CD4-positive, alpha-beta memory T cell (primary cell): Measurements from ENCODE around the gene ARID1B. TPM values are rescaled to one million over a fixed set of nuclear protein-coding genes. Genes with fewer than 3 reads are reported as not detected.

Experiments
- CTCF ChIA-PET: fragments of 350-600 bp; sonication (Branson Sonifier 250); formaldehyde crosslinking; loops from one replicate; lab custom pipeline; 2021; ENCODE audit warnings: inconsistent platforms; ENCODE audit not compliant: partially characterized antibody; lab: Charles Lee
- POLR2A ChIA-PET: fragments of 350-600 bp; sonication (Branson Sonifier 250); formaldehyde crosslinking; loops from one replicate; lab custom pipeline; 2021; ENCODE audit not compliant: partially characterized antibody; lab: Charles Lee
- DNase-seq, 5 donors: peaks; one replicate each; pipeline versions ENCODE4 v3.0.0 to v3.0.0-alpha.2; 2020 to 2022; ENCODE audit warnings: mixed read lengths in 1 of 5
- H3K27ac ChIP-seq: one replicate; pipeline ENCODE4 v1.7.0; 2013; ENCODE audit warnings: low read depth, low read length
- H3K27me3 ChIP-seq: 2 replicates; pipeline ENCODE4 v1.7.0; 2013; ENCODE audit warnings: mild to moderate bottlenecking, low read length, moderate library complexity; ENCODE audit not compliant: insufficient read depth
- H3K36me3 ChIP-seq: 2 replicates; pipeline ENCODE4 v1.7.0; 2013; ENCODE audit warnings: mild to moderate bottlenecking, low read length, moderate library complexity; ENCODE audit not compliant: insufficient read depth
- H3K4me1 ChIP-seq: 2 replicates; pipeline ENCODE4 v1.7.0; 2013; ENCODE audit warnings: mild to moderate bottlenecking, low read length, moderate library complexity; ENCODE audit not compliant: insufficient read depth
- H3K4me3 ChIP-seq, 2 donors: one replicate each; pipeline ENCODE4 v1.7.0; 2013; ENCODE audit warnings: low read length in 2 of 2, mild to moderate bottlenecking in 1 of 2
- H3K9me3 ChIP-seq, 2 donors: one replicate each; pipeline ENCODE4 v1.7.0; 2013; ENCODE audit warnings: low read length in 2 of 2, control low read depth in 1 of 2; ENCODE audit not compliant: control insufficient read depth in 1 of 2
- H3K27ac Mint-ChIP-seq, 7 donors: one replicate each; pipeline ENCODE4 v1.8.0; 2020 to 2021; ENCODE audit warnings: mixed read lengths in 7 of 7, mild to moderate bottlenecking in 6 of 7, inconsistent platforms in 3 of 7, moderate library complexity in 3 of 7
- H3K27me3 Mint-ChIP-seq, 2 donors: one replicate each; pipeline ENCODE4 v1.8.0; 2020 to 2021; ENCODE audit warnings: mixed read lengths in 2 of 2
- H3K36me3 Mint-ChIP-seq, 2 donors: one replicate each; pipeline ENCODE4 v1.8.0; 2020 to 2021; ENCODE audit warnings: mixed read lengths in 2 of 2, inconsistent platforms in 1 of 2, mild to moderate bottlenecking in 1 of 2
- H3K4me1 Mint-ChIP-seq, 4 donors: one replicate each; pipeline ENCODE4 v1.8.0; 2020 to 2021; ENCODE audit warnings: mixed read lengths in 4 of 4, mild to moderate bottlenecking in 1 of 4
- H3K4me3 Mint-ChIP-seq, 8 donors: one replicate each; pipeline ENCODE4 v1.8.0; 2020 to 2021; ENCODE audit warnings: mixed read lengths in 8 of 8, mild to moderate bottlenecking in 7 of 8, moderate library complexity in 6 of 8, inconsistent platforms in 3 of 8
- H3K9me3 Mint-ChIP-seq, 8 donors: one replicate each; pipeline ENCODE4 v1.8.0; 2020 to 2021; ENCODE audit warnings: mixed read lengths in 8 of 8, mild to moderate bottlenecking in 5 of 8, inconsistent platforms in 3 of 8, moderate library complexity in 1 of 8
- intact Hi-C: fragments of 100-400 bp; cut with micrococcal nuclease; formaldehyde crosslinking; loops from one replicate; pipeline ENCODE4 v1.15.1; 2023
- polyA plus RNA-seq, 2 donors: library from polyadenylated mRNA; unstranded; fragments of 300-500 nt; fragmentation: Illumina TruSeq; gene quantifications; one replicate each; pipeline ENCODE4 v1.2.3, GENCODE V29; 2021
- total RNA-seq, 2 experiments: library from RNA; stranded (reverse); gene quantifications; one replicate each; pipeline ENCODE4 v1.2.3, GENCODE V29; 2021

ARID1B gene
- total and polyA plus RNA-seq, 4 experiments from 2014 or later = 5.4 to 131 (median 72.4) TPM

DNA sequence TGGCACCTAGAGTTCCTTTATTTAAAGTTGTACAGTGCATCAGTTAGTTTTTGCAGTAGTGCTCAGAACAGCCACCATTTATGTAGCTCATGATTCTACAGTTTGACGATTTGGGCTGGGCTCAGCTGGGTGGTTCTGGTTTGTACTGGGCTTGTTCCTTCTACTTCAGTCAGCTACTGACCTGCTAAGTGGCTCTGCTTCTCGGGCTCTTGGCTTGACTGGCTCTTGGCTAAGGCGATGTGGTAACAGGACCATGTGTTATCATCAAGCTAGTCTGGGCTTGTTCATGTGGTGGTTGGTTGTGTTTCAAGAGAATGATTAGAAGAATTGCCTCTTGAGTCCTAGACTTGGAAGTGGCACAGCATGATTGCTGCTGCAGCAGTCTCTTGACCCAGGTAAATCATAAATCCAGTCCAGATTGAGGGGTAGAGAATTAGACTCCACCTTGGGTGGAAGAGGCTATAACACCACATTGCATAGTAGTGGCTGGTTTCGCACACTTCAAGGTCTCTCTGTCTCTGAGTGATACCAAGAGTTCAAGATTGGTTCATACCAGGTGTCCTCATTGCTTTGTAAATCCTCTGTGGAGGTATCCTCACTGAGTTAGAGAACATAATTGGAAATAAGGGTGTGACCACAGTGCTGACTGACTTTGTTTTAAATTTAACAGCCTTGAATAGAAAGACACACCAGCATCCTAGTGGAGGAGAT lies 253.0 kb downstream of the ARID1B start:
- no peak overlapping the region for H3K4me3 Mint-ChIP-seq
- DNase-seq = no peak
- Histone ChIP-seq H3K27me3 (no peaks in the 10 kb centered on the region), H3K4me1 (peaks cover 26% of the 10 kb centered on the region), H3K9me3 (no peaks in the 10 kb centered on the region), H3K4me3 (no peak overlapping the region), H3K36me3 (no peaks in the 10 kb centered on the region), H3K27ac (no peak overlapping the region)
- CTCF ChIA-PET = interaction anchor here (0.9 kb wide), 1 partner anchor 10 kb away, joined by 3 read pairs; no protein-coding TSS in a partner anchor
- peaks cover 0 to 4% of the 10 kb centered on the region in 2 donors for H3K36me3 Mint-ChIP-seq
- intact Hi-C loops = loop anchor here (5.0 kb wide), 1 partner anchor 1703 kb away; no protein-coding TSS in a partner anchor
- POLR2A ChIA-PET = interaction anchor here (1.4 to 1.7 kb wide), 2 partner anchors 9 to 25 kb away, joined by 3 to 5 read pairs; no protein-coding TSS in a partner anchor
- H3K4me1 Mint-ChIP-seq = peaks cover 19 to 46% (median 38%) of the 10 kb centered on the region in 4 donors
- no peaks in the 10 kb centered on the region for H3K9me3 Mint-ChIP-seq
- peak overlapping the region in 2 of 7 donors; percentile 14 to 19 for H3K27ac Mint-ChIP-seq
- H3K27me3 Mint-ChIP-seq = no peaks in the 10 kb centered on the region

DNA sequence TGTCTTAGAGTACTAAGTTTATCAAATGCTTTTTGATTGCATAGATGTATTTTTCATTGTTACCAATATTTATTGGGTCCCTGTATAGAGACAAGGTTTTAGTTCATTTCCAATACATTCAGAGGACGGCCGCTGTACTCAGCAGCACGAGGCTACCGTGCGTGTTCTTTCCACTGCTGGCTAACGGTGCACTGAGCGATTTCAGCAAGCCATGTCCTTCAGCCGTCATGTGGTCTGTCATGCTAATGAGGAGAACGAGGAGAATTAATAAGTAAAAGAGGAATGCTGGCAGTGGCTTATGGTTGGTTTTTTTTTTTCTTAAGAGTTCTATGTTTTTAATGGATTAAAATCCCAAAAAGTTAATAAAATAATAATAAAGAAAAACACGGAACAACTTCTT lies 253.6 kb downstream of the ARID1B start:
- POLR2A ChIA-PET = interaction anchor here (1.6 kb wide), 1 partner anchor 9 kb away, joined by 6 read pairs; no protein-coding TSS in a partner anchor
- H3K36me3 ChIP-seq = no peaks in the 10 kb centered on the region
- H3K4me3 ChIP-seq = no peak overlapping the region
- no peak for DNase-seq
- Mint-ChIP-seq H3K9me3 (no peaks in the 10 kb centered on the region), H3K4me1 (peaks cover 19 to 41% (median 33%) of the 10 kb centered on the region in 4 donors), H3K4me3 (peak overlapping the region in 1 of 8 donors; percentile 52), H3K27me3 (no peaks in the 10 kb centered on the region), H3K27ac (peak overlapping the region in 1 of 7 donors; percentile 70), H3K36me3 (peaks cover 0 to 4% of the 10 kb centered on the region in 2 donors)
- no peaks in the 10 kb centered on the region for H3K27me3 ChIP-seq
- no peaks in the 10 kb centered on the region for H3K9me3 ChIP-seq
- H3K27ac ChIP-seq = no peak overlapping the region
- CTCF ChIA-PET = interaction anchor here (1.5 kb wide), 1 partner anchor 15 kb away, joined by 5 read pairs; no protein-coding TSS in a partner anchor
- peaks cover 26% of the 10 kb centered on the region for H3K4me1 ChIP-seq
- intact Hi-C loops = loop anchor here (5.0 kb wide), 1 partner anchor 1703 kb away; no protein-coding TSS in a partner anchor

DNA sequence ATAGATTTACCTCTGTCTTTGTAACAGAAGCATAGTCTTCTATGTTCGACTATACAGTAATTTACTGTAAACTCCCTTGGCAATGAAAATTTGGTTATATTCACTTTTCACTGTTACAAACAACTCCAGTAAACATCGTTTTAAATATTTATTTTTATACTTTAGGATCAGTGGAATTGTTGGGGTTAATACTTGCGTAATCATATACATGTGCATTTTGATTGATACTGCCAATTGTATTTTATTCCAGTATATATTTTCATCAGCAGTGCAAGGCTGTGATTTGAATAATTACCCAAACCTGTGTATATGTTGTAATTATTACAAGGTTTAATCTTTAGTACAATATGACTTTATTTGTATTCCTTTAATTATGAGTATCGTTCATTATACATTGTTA lies 255.7 kb downstream of the ARID1B start:
- H3K27me3 Mint-ChIP-seq = no peaks in the 10 kb centered on the region
- CTCF ChIA-PET = interaction anchor here (1.9 kb wide), 1 partner anchor 11 kb away, joined by 4 read pairs; no protein-coding TSS in a partner anchor
- peak overlapping the region in 2 of 7 donors; percentile 77 to 98 for H3K27ac Mint-ChIP-seq
- Histone ChIP-seq H3K27me3 (no peaks in the 10 kb centered on the region), H3K4me1 (peaks cover 26% of the 10 kb centered on the region), H3K27ac (peak overlapping the region; percentile 70), H3K36me3 (no peaks in the 10 kb centered on the region), H3K4me3 (peak overlapping the region; percentile 37 to 58), H3K9me3 (no peaks in the 10 kb centered on the region)
- POLR2A ChIA-PET = interaction anchor here (1.6 to 2.8 kb wide), 3 partner anchors 11 to 152 kb away, joined by 3 to 21 read pairs (median 6); no protein-coding TSS in a partner anchor
- H3K4me3 Mint-ChIP-seq = peak overlapping the region; percentile 88 to 99 (median 96)
- peaks cover 17 to 32% (median 29%) of the 10 kb centered on the region in 4 donors for H3K4me1 Mint-ChIP-seq
- DNase-seq = no peak
- H3K9me3 Mint-ChIP-seq = no peaks in the 10 kb centered on the region
- H3K36me3 Mint-ChIP-seq = no peaks in the 10 kb centered on the region
- intact Hi-C loops = loop anchor here (1.0 to 5.0 kb wide), 2 partner anchors 11 to 1706 kb away; no protein-coding TSS in a partner anchor

DNA sequence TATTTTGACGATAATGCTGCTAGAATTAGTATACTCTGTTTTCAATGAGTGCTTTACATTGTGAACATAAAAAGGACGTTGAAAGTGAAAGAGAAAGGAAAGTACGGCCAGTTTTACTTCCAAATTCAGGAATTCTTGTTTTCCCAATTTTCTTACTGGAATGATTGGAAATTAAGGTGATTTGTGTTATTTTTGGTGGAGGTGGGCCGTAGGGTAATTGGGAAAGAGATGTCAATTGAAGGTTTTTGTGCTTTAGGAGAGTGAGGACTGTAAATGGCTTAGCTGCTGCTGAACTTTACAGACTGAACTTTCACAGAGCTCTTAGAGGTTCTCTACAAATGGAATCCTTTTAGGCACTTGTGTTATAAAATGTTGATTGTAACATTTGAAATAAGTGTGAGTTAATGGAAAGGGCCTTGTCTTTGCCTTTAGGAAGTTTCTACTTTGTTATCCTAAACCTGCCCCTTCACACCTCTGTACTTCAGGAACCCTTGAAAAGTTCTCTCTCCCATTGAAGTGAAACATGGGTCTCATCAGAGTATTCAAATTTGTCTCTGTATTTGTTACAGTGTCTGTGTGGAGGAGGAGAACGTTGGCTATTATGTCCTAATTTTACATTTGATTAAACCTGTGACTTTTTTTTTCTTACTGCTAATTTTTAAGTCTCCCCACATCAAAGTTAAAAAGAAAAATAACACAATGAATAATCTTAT lies 256.4 kb downstream of the ARID1B start:
- no peaks in the 10 kb centered on the region for H3K9me3 Mint-ChIP-seq
- peak overlapping the region; percentile 77 to 98 (median 95) for H3K27ac Mint-ChIP-seq
- Histone ChIP-seq H3K4me1 (peaks cover 26% of the 10 kb centered on the region), H3K4me3 (peak overlapping the region; percentile 37 to 58), H3K9me3 (no peaks in the 10 kb centered on the region), H3K27ac (peak overlapping the region; percentile 70), H3K27me3 (no peaks in the 10 kb centered on the region), H3K36me3 (no peaks in the 10 kb centered on the region)
- ChIA-PET CTCF (interaction anchor here (0.6 to 1.9 kb wide), 13 partner anchors 10 to 299 kb away, joined by 3 to 10 read pairs (median 4); no protein-coding TSS in a partner anchor), POLR2A (interaction anchor here (1.5 to 2.8 kb wide), 5 partner anchors 12 to 242 kb away, joined by 3 to 21 read pairs (median 5); no protein-coding TSS in a partner anchor)
- H3K27me3 Mint-ChIP-seq = no peaks in the 10 kb centered on the region
- peak in 2 of 5 donors; percentile 7 to 16 for DNase-seq
- no peaks in the 10 kb centered on the region for H3K36me3 Mint-ChIP-seq
- H3K4me3 Mint-ChIP-seq = peak overlapping the region; percentile 88 to 99 (median 96)
- H3K4me1 Mint-ChIP-seq = peaks cover 17 to 32% (median 28%) of the 10 kb centered on the region in 4 donors
- intact Hi-C loops = loop anchor here (1.0 to 5.0 kb wide), 5 partner anchors 11 to 1706 kb away; no protein-coding TSS in a partner anchor

DNA sequence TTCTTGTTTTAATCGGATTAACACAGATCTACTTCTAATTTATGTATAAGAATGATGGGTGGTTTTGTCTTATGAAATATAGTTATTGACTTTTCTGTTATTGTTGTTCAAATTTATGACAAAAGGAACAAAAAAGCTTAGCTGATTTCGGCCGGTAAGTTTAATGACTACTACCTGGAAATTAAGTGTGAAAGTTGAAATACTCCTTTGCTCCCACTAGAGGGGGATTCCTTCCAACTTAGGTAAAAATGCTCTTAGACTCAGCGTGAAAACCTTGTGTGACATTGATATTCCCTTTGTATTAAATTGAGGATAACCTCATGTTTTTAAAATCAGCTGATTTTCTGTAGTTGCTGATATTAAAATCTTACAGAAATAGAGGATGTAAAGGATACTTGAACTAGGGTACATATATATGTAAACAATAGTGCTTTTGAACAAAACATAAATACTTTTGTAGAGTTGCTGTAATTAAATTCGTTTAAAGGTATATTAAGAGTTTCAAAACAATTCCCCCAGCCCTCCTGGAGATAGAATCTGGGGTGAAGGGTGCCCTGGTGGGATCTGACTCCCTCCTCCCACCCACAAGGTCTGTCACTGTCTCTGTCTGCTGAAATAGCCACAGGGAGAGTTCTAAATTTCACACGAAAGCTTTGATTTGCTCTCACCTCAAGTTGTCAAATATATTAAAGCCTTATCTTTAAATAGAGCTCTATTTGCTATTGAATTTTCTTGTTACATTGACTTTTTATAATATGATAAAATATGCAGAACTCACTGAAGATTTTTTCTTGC lies 257.5 kb downstream of the ARID1B start:
- no peaks in the 10 kb centered on the region for H3K27me3 Mint-ChIP-seq

DNA sequence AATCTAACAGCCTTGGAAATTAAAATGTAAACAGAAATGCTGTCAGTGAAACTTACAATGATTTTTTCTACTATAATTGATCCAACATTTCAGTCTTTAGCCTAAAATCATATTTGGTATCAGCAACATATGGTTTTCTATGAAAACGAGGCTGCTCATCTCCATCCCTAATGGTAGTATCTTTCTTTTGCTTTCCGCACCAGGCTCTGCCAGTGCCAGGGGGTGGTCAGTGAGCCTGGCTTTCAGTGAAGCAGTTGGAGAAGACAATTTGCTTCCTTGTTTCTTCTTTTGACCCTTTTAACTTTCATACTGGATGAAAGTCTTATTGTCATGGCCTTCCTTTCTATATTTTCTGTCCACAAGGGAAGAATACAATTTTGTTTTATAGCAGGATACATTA lies 258.4 kb downstream of the ARID1B start:
- intact Hi-C loops = no loop called here
- POLR2A ChIA-PET = interaction anchor here (1.5 to 2.8 kb wide), 2 partner anchors 14 to 19 kb away, joined by 4 to 21 read pairs; no protein-coding TSS in a partner anchor
- CTCF ChIA-PET = interaction anchor here (0.6 to 2.7 kb wide), 13 partner anchors 8 to 239 kb away, joined by 3 to 12 read pairs (median 4); no protein-coding TSS in a partner anchor

More for the DNA sequence above, 257.5 kb downstream of the ARID1B start:
- no peak overlapping the region for H3K27ac ChIP-seq
- intact Hi-C loops = loop anchor here (1.0 to 5.0 kb wide), 4 partner anchors 66 to 1707 kb away; no protein-coding TSS in a partner anchor
- H3K27ac Mint-ChIP-seq = peak overlapping the region in 6 of 7 donors; percentile 19 to 98 (median 76)
- H3K4me3 Mint-ChIP-seq = peak overlapping the region; percentile 64 to 99 (median 73)
- no peaks in the 10 kb centered on the region for H3K27me3 ChIP-seq
- H3K9me3 Mint-ChIP-seq = no peaks in the 10 kb centered on the region
- H3K36me3 Mint-ChIP-seq = no peaks in the 10 kb centered on the region
- H3K36me3 ChIP-seq = no peaks in the 10 kb centered on the region
- peaks cover 26% of the 10 kb centered on the region for H3K4me1 ChIP-seq
- ChIA-PET CTCF (interaction anchor here (0.6 to 1.9 kb wide), 18 partner anchors 8 to 298 kb away, joined by 3 to 10 read pairs (median 4); no protein-coding TSS in a partner anchor), POLR2A (interaction anchor here (0.8 to 2.8 kb wide), 5 partner anchors 13 to 240 kb away, joined by 3 to 21 read pairs (median 4); no protein-coding TSS in a partner anchor)
- DNase-seq = peak in 4 of 5 donors; percentile 32 to 50 (median 42)
- H3K4me1 Mint-ChIP-seq = peaks cover 14 to 28% (median 25%) of the 10 kb centered on the region in 4 donors
- H3K4me3 ChIP-seq = no peak overlapping the region
- no peaks in the 10 kb centered on the region for H3K9me3 ChIP-seq

More for the DNA sequence above, 258.4 kb downstream of the ARID1B start:
- no peak overlapping the region for H3K4me3 Mint-ChIP-seq
- H3K27me3 Mint-ChIP-seq = no peaks in the 10 kb centered on the region
- H3K9me3 ChIP-seq = no peaks in the 10 kb centered on the region
- no peaks in the 10 kb centered on the region for H3K36me3 ChIP-seq
- H3K9me3 Mint-ChIP-seq = no peaks in the 10 kb centered on the region
- DNase-seq = no peak
- H3K27me3 ChIP-seq = no peaks in the 10 kb centered on the region
- H3K36me3 Mint-ChIP-seq = peaks cover 4% of the 10 kb centered on the region in 2 donors
- H3K27ac ChIP-seq = no peak overlapping the region
- H3K4me1 Mint-ChIP-seq = peaks cover 14 to 22% (median 20%) of the 10 kb centered on the region in 4 donors
- H3K27ac Mint-ChIP-seq = no peak overlapping the region
- H3K4me1 ChIP-seq = peaks cover 26% of the 10 kb centered on the region
- H3K4me3 ChIP-seq = no peak overlapping the region
